HG03095 (cell line): ENCODE results near the gene FBXL4.

Experiments
- ATAC-seq: cut with Tn5 transposase; IDR thresholded peaks from one replicate; pipeline ENCODE4 v1.9.1; 2021; ENCODE audit warnings: moderate library complexity; ENCODE audit not compliant: unreplicated experiment

Gene FBXL4

GRCh38 chr6:98947411-98948292 lies at the start of gene FBXL4:
FBXL4 (minus strand) TSS chr6:98947946; CDS start chr6:98926988, 20,958 bp downstream.
- ATAC-seq: peak; percentile 87

GRCh38 chr6:98995116-98995515 lies 47.4 kb upstream of the FBXL4 start:
- no peak for ATAC-seq

GRCh38 chr6:98992535-98992934 lies 44.8 kb upstream of the FBXL4 start:
- ATAC-seq: no peak

GRCh38 chr6:98986071-98986615 lies 38.4 kb upstream of the FBXL4 start:
- ATAC-seq: no peak

GRCh38 chr6:98985391-98985790 lies 37.6 kb upstream of the FBXL4 start:
- ATAC-seq: no peak

- no peak for ATAC-seq
Observed at GRCh38 chr6:98984121-98984520, 36.4 kb upstream of the FBXL4 start.

GRCh38 chr6:98981473-98981872 lies 33.7 kb upstream of the FBXL4 start:
- ATAC-seq: no peak

GRCh38 chr6:98980819-98981218 lies 33.1 kb upstream of the FBXL4 start:
- ATAC-seq: no peak

- no peak for ATAC-seq
Observed at GRCh38 chr6:98977671-98978292, 30.0 kb upstream of the FBXL4 start.

- ATAC-seq: no peak
Observed at GRCh38 chr6:98976674-98977385, 29.1 kb upstream of the FBXL4 start.

GRCh38 chr6:98975421-98975820 lies 27.7 kb upstream of the FBXL4 start:
- no peak for ATAC-seq

- no peak for ATAC-seq
Observed at GRCh38 chr6:98974309-98974708, 26.6 kb upstream of the FBXL4 start.

- ATAC-seq: no peak
Observed at GRCh38 chr6:98973571-98973970, 25.8 kb upstream of the FBXL4 start.

- no peak for ATAC-seq
Observed at GRCh38 chr6:98971303-98971702, 23.6 kb upstream of the FBXL4 start.

- no peak for ATAC-seq
Observed at GRCh38 chr6:98970469-98970868, 22.7 kb upstream of the FBXL4 start.

- no peak for ATAC-seq
Observed at GRCh38 chr6:98967616-98968015, 19.9 kb upstream of the FBXL4 start.

GRCh38 chr6:98959631-98960030 lies 11.9 kb upstream of the FBXL4 start:
- no peak for ATAC-seq

- no peak for ATAC-seq
Observed at GRCh38 chr6:98958776-98959175, 11.0 kb upstream of the FBXL4 start.

GRCh38 chr6:98957450-98957849 lies 9.7 kb upstream of the FBXL4 start:
- no peak for ATAC-seq

GRCh38 chr6:98949589-98949988 lies 1.8 kb upstream of the FBXL4 start:
- ATAC-seq: no peak

GRCh38 chr6:98946879-98947410 lies 801 bp downstream of the FBXL4 start:
- ATAC-seq: peak; percentile 15
